Stimulated activated CD8-positive, alpha-beta memory T cell treated with anti-CD3 and anti-CD28 coated beads, Interleukin-2, amount 100 ng/mL, for 48 hours (primary cell): ENCODE results near the gene GPT2.
"Not testable (repeated sequence)": the region's sequence is repeated elsewhere in the genome, so short reads cannot be mapped to it uniquely, and the experiment has no call there.

ENCODE experiments used
- DNase-seq, 2 donors: peaks; one replicate each; pipeline ENCODE4 v3.0.0-alpha.2; 2020; ENCODE audit warnings: low read depth in 2 of 2

GPT2 gene

GRCh38 chr16:46862555-46863447 lies 21.4 kb upstream of the GPT2 start:
- DNase-seq: no peak

- no peak for DNase-seq
Measured at GRCh38 chr16:46866286-46866685, 17.9 kb upstream of the GPT2 start.

GRCh38 chr16:46867486-46867885 lies 16.7 kb upstream of the GPT2 start:
- not testable (repeated sequence) for DNase-seq

DNA sequence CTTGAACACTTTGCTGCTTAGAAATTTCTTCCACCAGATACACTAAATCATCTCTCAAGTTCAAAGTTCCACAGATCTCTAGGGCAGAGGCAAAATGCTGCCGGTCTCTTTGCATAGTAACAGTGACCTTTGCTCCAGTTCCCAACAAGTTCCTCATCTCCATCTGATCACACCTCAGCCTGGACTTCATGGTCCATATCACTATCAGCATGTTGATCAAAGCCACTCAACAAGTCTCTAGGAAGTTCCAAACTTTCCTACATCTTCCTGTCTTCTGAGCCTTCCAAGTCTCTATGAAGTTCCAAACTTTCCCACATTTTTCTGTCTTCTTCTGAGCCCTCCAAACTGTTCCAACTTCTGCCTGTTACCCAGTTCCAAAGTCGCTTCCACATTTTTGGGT lies 15.3 kb upstream of the GPT2 start:
- not testable (repeated sequence) for DNase-seq

DNA sequence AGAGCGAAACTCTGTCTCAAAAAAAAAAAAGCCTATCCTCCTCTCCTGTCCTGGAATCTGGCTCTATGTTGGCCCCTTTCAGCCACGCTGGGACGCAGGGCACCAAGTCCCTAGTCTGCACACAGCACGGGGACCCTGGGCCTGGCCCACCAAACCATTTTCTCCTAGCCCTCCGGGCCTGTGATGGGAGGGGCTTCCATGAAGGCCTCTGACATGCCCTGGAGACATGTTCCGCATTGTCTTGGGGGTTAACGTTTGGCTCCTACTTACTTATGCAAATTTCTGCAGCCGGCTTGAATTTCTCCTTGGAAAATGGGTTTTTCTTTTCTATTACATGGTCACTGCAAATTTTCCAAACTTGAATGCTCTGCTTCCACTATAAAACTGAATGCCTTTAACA lies 12.6 kb upstream of the GPT2 start:
- DNase-seq: no peak

DNA sequence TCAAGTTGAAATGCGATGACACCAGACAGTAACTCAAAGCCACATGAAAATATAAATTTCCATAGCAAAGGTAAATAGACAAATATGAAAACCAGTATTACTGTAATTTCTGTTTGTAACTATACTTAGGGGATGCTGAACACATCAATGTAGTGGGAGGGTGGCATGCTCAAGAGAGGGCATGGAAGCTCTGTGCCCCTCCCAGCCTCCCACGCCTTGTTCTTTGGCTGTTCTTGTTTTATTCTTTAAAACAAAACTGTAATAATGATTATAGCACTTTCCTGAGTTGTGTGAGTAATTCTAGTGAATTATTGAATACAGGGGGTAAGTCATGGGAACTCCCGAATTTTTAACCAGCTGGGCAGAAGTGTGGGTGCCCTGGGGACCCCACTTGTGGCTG lies 11.0 kb upstream of the GPT2 start:
- DNase-seq: no peak

GRCh38 chr16:46875243-46875642 lies 8.9 kb upstream of the GPT2 start:
- DNase-seq: no peak

DNA sequence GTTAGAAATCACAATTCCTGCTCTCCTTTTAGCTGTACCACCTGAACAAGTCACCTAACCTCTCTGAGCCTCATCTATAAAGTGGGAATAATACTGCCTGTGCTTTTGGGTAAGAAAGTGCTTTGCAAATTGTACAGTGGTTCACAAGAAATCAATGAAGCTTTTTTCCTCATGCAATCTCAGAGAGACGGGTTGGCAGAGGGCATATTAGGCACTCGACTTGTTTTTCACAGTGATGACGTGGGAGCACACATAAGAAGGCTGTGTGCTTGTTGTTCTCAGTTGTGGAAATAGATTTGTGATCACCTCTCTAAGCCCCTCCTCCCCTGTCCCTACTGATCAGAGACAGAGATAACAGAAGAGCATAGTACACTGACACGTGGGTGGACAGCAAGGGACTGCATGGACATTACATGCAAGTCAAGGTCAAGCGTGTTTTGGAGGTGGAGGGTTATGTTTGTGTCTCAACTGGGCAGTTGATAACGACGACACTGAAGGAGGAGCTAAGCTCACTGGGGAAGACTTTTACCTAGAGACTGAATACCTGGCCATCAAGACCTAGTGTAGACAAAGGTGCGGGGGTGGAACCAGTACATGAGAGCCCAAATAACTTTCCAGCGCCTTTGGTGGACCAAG lies 1.7 kb upstream of the GPT2 start:
- DNase-seq: no peak

- no peak for DNase-seq
Measured at GRCh38 chr16:46882940-46883307, 1.2 kb upstream of the GPT2 start.

- no peak for DNase-seq
Measured at GRCh38 chr16:46883353-46883689, 841 bp upstream of the GPT2 start.

DNA sequence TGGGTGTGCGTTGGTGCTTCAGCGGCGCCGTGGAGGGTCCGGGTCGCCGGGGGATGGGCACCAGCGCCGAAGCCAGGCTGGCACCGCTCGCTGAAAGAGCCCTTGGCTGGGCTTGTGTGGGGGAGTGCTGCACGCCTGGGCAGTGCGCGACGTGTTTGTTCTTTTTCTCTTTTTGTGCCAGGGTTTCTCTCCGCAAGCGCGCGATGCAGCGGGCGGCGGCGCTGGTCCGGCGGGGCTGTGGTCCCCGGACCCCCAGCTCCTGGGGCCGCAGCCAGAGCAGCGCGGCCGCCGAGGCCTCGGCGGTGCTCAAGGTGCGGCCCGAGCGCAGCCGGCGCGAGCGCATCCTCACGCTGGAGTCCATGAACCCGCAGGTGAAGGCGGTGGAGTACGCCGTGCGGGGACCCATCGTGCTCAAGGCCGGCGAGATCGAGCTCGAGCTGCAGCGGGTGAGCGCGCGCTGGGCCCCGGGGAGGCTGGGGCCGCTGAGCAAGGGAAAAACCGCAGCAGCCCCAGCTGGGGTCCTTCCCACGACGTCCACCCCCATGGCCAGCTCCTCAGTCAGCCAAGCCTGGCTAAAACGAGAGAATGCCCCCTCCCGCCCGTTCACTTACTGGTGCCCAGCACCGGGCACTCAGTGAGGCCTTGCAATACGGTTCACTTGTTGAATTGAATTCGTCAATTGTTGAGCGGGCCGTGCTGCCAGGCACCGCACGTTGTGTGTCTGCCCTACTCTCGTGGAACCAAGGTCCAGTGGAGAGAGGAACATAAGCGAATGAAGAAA lies 541 bp downstream of the GPT2 start:
- DNase-seq: peak in 1 of 2 donors; percentile 9

GRCh38 chr16:46885960-46886763 lies 2.0 kb downstream of the GPT2 start:
- no peak for DNase-seq

GRCh38 chr16:46886764-46887523 lies 2.8 kb downstream of the GPT2 start:
- no peak for DNase-seq

GRCh38 chr16:46887524-46887854 lies 3.3 kb downstream of the GPT2 start:
- no peak for DNase-seq

DNA sequence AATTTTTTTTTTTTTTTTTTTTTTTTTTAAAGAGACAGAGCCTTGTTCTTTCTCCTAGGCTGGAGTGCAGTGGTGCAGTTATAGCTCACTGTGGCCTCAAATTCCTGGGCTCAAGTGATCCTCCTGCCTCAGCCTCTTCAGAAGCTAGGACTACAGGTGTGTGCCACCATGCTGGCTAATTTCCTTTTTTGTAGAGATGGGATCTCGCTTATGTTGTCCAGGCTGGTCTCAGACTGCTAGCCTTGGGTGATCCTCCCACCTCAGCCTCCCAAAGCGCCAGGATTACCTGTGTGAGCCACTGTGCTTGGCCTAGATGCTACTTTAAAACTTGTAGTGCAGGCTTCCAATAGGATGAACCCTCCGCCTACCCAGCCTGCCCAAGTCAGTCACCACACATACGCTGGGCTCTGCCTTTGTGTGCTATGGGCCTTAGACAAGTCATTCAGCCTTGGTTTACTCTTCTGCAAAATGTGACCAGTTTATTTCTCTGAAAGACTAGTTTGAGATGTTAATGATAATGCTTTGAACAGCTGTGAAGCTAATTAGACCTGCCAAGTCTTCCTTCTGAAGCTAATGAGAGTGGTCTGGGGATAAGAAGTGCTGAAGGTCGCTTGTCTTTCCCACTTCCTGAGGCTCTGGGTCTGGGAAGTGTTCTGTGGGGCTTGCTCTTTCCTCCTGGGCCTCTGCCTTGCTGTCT lies 5.2 kb downstream of the GPT2 start:
- no peak for DNase-seq

DNA sequence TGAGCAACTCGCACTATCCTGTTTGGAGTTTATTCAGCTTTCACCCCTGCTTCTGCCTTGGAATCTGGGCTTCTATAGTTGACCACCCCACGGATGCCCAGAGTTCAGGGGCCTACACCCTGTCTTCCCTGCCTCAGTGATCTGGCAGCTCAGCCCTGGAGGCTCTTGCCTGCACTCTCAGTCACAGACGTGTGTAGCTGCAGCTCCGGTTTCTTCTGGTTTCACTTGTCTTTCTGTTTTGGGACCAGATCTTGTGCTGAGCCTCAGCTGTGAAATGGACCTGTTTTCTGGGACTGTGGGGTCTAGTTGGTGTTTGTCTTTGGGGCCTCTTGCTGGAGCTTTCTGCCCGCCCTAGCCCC lies 5.8 kb downstream of the GPT2 start:
- no peak for DNase-seq

- no peak for DNase-seq
Measured at GRCh38 chr16:46891910-46892309, 7.7 kb downstream of the GPT2 start.

- DNase-seq: no peak
Measured at GRCh38 chr16:46894036-46894672, 10.0 kb downstream of the GPT2 start.

DNA sequence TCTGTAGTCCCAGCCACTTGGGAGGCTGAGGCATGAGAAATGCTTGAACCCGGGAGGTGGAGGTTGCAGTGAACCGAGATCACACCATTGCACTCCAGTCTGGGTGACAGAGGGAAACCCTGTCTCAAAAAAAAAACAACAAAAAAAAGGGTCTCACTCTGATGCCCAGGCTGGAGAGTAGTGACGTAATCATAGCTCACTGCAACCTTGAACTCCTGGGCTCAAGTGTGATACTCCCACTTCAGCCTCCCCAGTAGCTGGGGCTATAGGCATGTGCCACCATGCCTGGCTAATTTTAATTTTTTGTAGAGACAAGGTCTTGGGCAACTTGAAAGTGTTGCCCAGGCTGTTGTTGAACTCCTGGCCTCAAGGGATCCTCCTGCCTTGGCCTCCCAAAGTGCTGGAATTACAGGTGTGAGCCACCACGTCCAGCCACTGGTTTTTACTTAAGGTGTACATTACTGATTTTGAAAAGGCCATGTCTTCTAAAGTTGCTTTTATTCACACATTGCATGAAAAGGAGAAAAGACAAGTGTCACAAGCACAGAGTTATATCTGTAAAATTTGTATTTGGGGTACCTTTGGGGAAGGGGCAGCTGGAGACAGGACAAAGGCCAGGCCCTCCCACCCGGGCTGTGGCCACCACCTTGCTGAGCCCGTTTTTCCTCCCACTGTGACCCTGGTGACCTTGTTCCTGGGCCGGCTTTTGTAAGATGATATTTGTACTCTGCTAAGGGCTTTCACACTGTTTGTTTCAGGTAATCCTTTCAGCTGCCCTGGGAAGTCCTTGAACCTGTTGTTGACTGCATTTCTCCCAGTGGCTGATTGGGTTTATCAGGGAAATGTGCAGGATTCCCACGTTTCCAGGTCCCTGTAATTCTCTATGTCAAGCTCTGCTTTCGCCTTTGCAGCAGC lies 11.5 kb downstream of the GPT2 start:
- no peak for DNase-seq
